MM.1S (cell line): ENCODE data around the gene ZCCHC3.

Source experiments
- EZH2 ChIP-seq: fragments of 300-600 bp; sonication (generic); optimal IDR thresholded peaks from 2 replicates; pipeline ENCODE3; 2017; ENCODE audit warnings: low read depth, mild to moderate bottlenecking, antibody characterized with exemption, low read length, mixed read lengths
- EZH2phosphoT487 ChIP-seq: fragments of 300-600 bp; sonication (generic); IDR thresholded peaks from 2 replicates; pipeline ENCODE4 v1.6.1; 2018; ENCODE audit warnings: antibody characterized with exemption, low read length
- TF ChIP-seq, protein P1 (sequence below): fragments of 300-600 bp; sonication (generic); IDR thresholded peaks from 2 replicates; pipeline ENCODE4 v1.5.1; 2016; ENCODE audit warnings: antibody characterized with exemption, low read length, mixed read lengths

DNA sequence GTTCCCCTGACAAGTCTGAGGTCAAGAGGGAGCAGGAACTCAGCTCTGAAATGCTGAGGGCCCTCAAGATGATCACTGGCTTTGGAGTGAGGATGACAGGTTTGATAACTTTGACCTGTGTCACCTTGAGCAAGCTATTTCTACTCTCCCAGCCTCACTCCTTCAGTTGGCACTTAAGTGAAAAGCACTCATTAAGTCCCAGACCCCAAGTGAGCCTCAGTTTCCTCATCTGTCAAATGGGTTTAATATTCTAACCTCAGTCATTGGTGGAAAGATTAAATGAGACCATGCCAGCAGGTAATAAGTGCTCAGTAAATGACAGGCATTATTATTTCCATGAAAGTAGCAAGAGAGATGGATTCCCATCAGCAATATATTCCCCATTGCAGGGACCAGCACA, 25.8 kb upstream of the ZCCHC3 start:
- TF ChIP-seq, protein P1, sequence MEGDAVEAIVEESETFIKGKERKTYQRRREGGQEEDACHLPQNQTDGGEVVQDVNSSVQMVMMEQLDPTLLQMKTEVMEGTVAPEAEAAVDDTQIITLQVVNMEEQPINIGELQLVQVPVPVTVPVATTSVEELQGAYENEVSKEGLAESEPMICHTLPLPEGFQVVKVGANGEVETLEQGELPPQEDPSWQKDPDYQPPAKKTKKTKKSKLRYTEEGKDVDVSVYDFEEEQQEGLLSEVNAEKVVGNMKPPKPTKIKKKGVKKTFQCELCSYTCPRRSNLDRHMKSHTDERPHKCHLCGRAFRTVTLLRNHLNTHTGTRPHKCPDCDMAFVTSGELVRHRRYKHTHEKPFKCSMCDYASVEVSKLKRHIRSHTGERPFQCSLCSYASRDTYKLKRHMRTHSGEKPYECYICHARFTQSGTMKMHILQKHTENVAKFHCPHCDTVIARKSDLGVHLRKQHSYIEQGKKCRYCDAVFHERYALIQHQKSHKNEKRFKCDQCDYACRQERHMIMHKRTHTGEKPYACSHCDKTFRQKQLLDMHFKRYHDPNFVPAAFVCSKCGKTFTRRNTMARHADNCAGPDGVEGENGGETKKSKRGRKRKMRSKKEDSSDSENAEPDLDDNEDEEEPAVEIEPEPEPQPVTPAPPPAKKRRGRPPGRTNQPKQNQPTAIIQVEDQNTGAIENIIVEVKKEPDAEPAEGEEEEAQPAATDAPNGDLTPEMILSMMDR: no peak
- TF ChIP-seq EZH2phosphoT487: no peak
- TF ChIP-seq EZH2: no peak
